Measurements from ENCODE around the gene TNFAIP8. TPM values are rescaled to one million over a fixed set of nuclear protein-coding genes. Genes with fewer than 3 reads are reported as not detected.

Gene TNFAIP8
- total and polyA plus RNA-seq, 2 experiments from 2014 or later = 10.6 to 29.2 TPM

- H2AFZ ChIP-seq = no peak overlapping the region
- Mint-ChIP-seq H3K27me3 (ENCODE audit: insufficient read depth, low read depth, poor library complexity) (peaks cover 4% of the 10 kb centered on the region), H3K9me3 (no peaks in the 10 kb centered on the region), H3K4me3 (no peak overlapping the region), H3K27ac (no peak overlapping the region), H3K4me1 (peaks cover 53% of the 10 kb centered on the region), H3K36me3 (ENCODE audit: low read depth) (peaks cover 3% of the 10 kb centered on the region; the same call in 2 of the 3 replicates)
- H3K36me3 ChIP-seq (ENCODE audit: insufficient read depth) = no peaks in the 10 kb centered on the region
- H3K4me2 ChIP-seq = no peak overlapping the region
- H3F3A ChIP-seq (replicated peaks; ENCODE audit: low read depth) = no peaks in the 10 kb centered on the region
- no peak for DNase-seq (ENCODE audit: low spot score)
- H3K4me1 ChIP-seq (ENCODE audit: insufficient read depth) = peaks cover 43% of the 10 kb centered on the region
- no peak overlapping the region for H3K4me3 ChIP-seq
- peaks cover 15% of the 10 kb centered on the region for H3K9me2 ChIP-seq (ENCODE audit: insufficient read depth)
- H3K79me2 ChIP-seq (replicated peaks; ENCODE audit: insufficient read depth) = peaks cover 21% of the 10 kb centered on the region
- no peak for TF ChIP-seq ZNF462 (CRISPR knock-in tag; IDR thresholded peaks at IDR 0.05)
- TF ChIP-seq JUNB (IDR thresholded peaks at IDR 0.05; ENCODE audit: unreplicated experiment) = no peak
- TF ChIP-seq NANOG (IDR thresholded peaks at IDR 0.05; ENCODE audit: borderline replicate concordance) = no peak
- no peak for TF ChIP-seq REST (IDR thresholded peaks at IDR 0.05; ENCODE audit: unreplicated experiment)
- TF ChIP-seq ETS1 (IDR thresholded peaks at IDR 0.05) = no peak
- TF ChIP-seq ZNF114 (CRISPR knock-in tag; IDR thresholded peaks at IDR 0.05) = no peak
- no peak for TF ChIP-seq ZNF331 (CRISPR knock-in tag; IDR thresholded peaks at IDR 0.05; ENCODE audit: low read depth)
- no peak for TF ChIP-seq CTCF (conservative IDR thresholded peaks at IDR 0.05; ENCODE audit: low read depth in 2 of 2)
- no peak for TF ChIP-seq CREB1 (CRISPR knock-in tag; IDR thresholded peaks at IDR 0.05; ENCODE audit: low read depth)
- TF ChIP-seq POLR2AphosphoS5 (IDR thresholded peaks at IDR 0.05; ENCODE audit: low read depth) = no peak
- no peaks in the 10 kb centered on the region; the same call in 1 of the 2 replicates for H4K20me1 ChIP-seq (replicated peaks; ENCODE audit: insufficient read depth)
- H3K27me3 ChIP-seq (ENCODE audit: insufficient read depth) = no peaks in the 10 kb centered on the region
- H3K27ac ChIP-seq (ENCODE audit: low read depth) = no peak overlapping the region
- no peak for ATAC-seq
Measured at GRCh38 chr5:119363271-119363670, 7.5 kb downstream of the TNFAIP8 start.

Data from GM23338 (cell line).